ENCODE data around the gene H2BK1. TPM values are rescaled to one million over a fixed set of nuclear protein-coding genes. Genes with fewer than 3 reads are reported as not detected.
A peak's percentile ranks its signal among the peaks of the same experiment; 100 is the strongest.

H2BK1 gene
- total and polyA plus RNA-seq, 2 of the 13 experiments (the other 11 are each of a cell fraction or from before 2014, with no cell fraction given), result not detected

DNA sequence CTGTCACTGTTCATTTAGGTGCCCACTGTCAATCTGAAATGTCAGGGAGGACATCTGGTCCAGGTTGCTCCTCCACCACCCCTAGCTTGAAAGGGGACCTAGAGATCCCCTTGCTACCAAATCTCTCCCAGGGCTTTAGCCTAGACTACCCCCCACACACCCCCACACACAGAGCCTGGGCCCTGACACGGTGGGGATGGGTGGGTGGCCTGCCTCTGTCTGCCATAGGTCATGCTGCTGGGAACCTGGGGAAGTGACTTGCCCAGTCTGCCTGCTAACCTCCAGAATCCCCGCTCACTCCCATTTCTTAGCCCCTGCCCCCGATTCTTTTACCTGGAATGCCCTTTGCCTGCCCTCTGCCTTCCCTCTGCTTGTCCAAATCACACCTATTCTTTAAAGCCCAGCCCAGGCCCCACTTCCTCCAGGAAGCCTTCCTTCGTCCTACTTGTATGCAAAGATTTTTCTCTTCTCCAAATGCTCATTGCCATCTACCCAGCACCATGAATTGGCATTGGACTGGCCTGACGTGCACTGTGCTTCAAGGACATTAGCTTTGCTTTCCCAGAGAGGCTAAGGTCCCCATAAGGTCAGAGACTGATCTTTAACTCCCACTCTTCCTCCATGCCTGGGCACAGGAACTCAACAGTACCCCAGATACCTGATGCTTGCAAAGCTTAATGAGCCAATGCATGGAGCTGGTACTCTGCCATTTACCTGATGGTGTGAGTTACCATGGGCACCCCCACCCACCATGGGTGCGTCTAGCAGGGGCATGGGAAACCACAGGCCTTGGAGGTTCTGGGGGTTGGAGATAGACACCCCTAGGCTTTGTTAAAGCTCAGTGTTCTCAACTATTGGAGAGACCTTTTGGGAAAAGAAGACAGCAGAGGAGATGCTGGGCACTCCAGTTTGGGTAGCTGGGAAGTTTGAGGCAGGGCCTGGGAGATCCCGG is 40.2 kb upstream of the H2BK1 start:
- Histone ChIP-seq H3K4me3 (replicated peaks in 1 of 3; ENCODE audit: insufficient read depth in 1 of 3, low read depth in 2 of 3, low read length in 3 of 3) (no peak overlapping the region), H3K4me1 (ENCODE audit: insufficient read depth, low read length) (peaks cover 59% of the 10 kb centered on the region), H3K9ac (ENCODE audit: insufficient read depth, low read depth, low read length) (no peak overlapping the region), H3K79me2 (ENCODE audit: insufficient read depth, low read length) (no peaks in the 10 kb centered on the region), H3K36me3 (replicated peaks in 1 of 2; ENCODE audit: control insufficient read depth in 1 of 2, insufficient read depth in 2 of 2, low read length in 2 of 2) (no peaks in the 10 kb centered on the region), H3K27me3 (ENCODE audit: control insufficient read depth in 1 of 2, insufficient read depth in 2 of 2, low read length in 2 of 2) (peaks cover 20 to 90% of the 10 kb centered on the region in 2 experiments), H2AFZ (ENCODE audit: low read length) (no peak overlapping the region), H3K4me2 (ENCODE audit: low read depth, low read length) (0 out of 2 replicates have a peak overlapping the region, but pooled peaks have one; percentile 74), H4K20me1 (ENCODE audit: insufficient read depth, low read length) (no peaks in the 10 kb centered on the region; the same call in 1 of the 2 replicates), H3K9me3 (ENCODE audit: low read length) (no peaks in the 10 kb centered on the region), H3K27ac (ENCODE audit: extremely low read length, insufficient read depth, low read length) (no peak overlapping the region)
- TF ChIP-seq EEA1 (CRISPR knock-in tag; IDR thresholded peaks at IDR 0.05; ENCODE audit: borderline replicate concordance), result no peak
- TF ChIP-seq ZNF546 (CRISPR knock-in tag; conservative IDR thresholded peaks at IDR 0.05), result no peak
- no peak for TF ChIP-seq CHCHD3 (CRISPR knock-in tag; IDR thresholded peaks at IDR 0.05)
- no peak for TF ChIP-seq SETDB1 (CRISPR knock-in tag; IDR thresholded peaks at IDR 0.05; ENCODE audit: borderline replicate concordance)
- no peak for TF ChIP-seq TBL1XR1 (IDR thresholded peaks at IDR 0.05; ENCODE audit: borderline replicate concordance, low read length, partially characterized antibody)
- TF ChIP-seq ZBTB42 (CRISPR knock-in tag; IDR thresholded peaks at IDR 0.05), result no peak
- 36% methylated on average over 7 of the region's 7 CpGs for WGBS (ENCODE audit: low lambda C conversion rate)
- POLR2A ChIA-PET, result no interaction called here
- BruUV-seq (replicated peaks), result no TSS peak
- DNase-seq (ENCODE audit: low spot score) (no peak), FAIRE-seq (no peak), ATAC-seq (no peak)
- CTCF ChIA-PET (ENCODE audit: low intra/inter-chr PET ratio, low total read pairs), result no interaction called here
- in situ Hi-C loops (cut with HindIII; ENCODE audit: extremely low pct_ligation_motif_present, low pct_unique_long_range_greater_than_20kb), result loop anchor here (5.0 kb wide), 1 partner anchor 52 kb away; no protein-coding TSS in a partner anchor
- intact Hi-C loops (cut with micrococcal nuclease; ENCODE audit: unreplicated experiment), result loop anchor here (2.0 kb wide), 1 partner anchor 52 kb away; no protein-coding TSS in a partner anchor

DNA sequence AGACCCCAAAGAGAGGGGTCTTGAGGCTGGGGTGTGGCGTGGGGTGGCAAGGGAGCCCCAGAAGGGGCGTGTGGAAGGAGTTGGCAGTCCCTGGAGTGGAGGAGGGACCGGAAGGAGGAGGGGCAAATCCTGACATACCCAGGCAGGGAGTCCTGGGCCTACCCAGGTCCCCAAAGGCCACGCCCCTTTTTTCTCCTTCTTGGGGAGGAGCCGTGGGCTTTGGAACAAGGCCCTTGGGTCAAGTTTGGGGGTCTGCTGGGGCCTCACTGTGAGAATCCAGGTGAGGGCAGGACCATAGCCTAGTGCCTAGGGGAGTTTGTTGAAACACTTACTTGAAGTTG is 39.4 kb upstream of the H2BK1 start:
- H4K20me1 ChIP-seq (ENCODE audit: insufficient read depth, low read length), result no peaks in the 10 kb centered on the region; the same call in 1 of the 2 replicates
- no peak overlapping the region for H2AFZ ChIP-seq (ENCODE audit: low read length)
- peaks cover 66% of the 10 kb centered on the region for H3K4me1 ChIP-seq (ENCODE audit: insufficient read depth, low read length)
- no peak for ATAC-seq
- TF ChIP-seq GABPB1 (CRISPR knock-in tag; IDR thresholded peaks at IDR 0.05), result 0 out of 2 replicates have a peak, but pooled peaks have one; percentile 8
- TF ChIP-seq ZFP82 (CRISPR knock-in tag; IDR thresholded peaks at IDR 0.05; ENCODE audit: borderline replicate concordance), result no peak
- no peak for TF ChIP-seq GABPA (IDR thresholded peaks at IDR 0.05; ENCODE audit: low read depth, low read length)
- peak; percentile 21; the same call in 1 of the 2 replicates for TF ChIP-seq GABPA (CRISPR knock-in tag; IDR thresholded peaks at IDR 0.05; ENCODE audit: low read depth)
- FAIRE-seq, result no peak
- BruUV-seq (replicated peaks), result no TSS peak
- DNase-seq (ENCODE audit: low spot score), result no peak
- in situ Hi-C loops (cut with HindIII; ENCODE audit: extremely low pct_ligation_motif_present, low pct_unique_long_range_greater_than_20kb) (loop anchor here (5.0 kb wide), 1 partner anchor 53 kb away; no protein-coding TSS in a partner anchor), intact Hi-C loops (cut with micrococcal nuclease; ENCODE audit: unreplicated experiment) (loop anchor here (2.0 to 10.0 kb wide), 4 partner anchors 17 to 165 kb away; partner anchors contain the start of genes AGAP3, CHPF2, FASTK and TMUB1)
- peak overlapping the region; percentile 83 for H3K4me2 ChIP-seq (ENCODE audit: low read depth, low read length)
- no peak overlapping the region for H3K9ac ChIP-seq (ENCODE audit: insufficient read depth, low read depth, low read length)
- ChIA-PET CTCF (ENCODE audit: low intra/inter-chr PET ratio, low total read pairs) (no interaction called here), POLR2A (no interaction called here)
- no peaks in the 10 kb centered on the region for H3K79me2 ChIP-seq (ENCODE audit: insufficient read depth, low read length)
- H3K27ac ChIP-seq (ENCODE audit: extremely low read length, insufficient read depth, low read length), result no peak overlapping the region
- 6% methylated on average over 3 of the region's 5 CpGs for WGBS (ENCODE audit: low lambda C conversion rate)
- peaks cover 17 to 88% of the 10 kb centered on the region in 2 experiments for H3K27me3 ChIP-seq (ENCODE audit: control insufficient read depth in 1 of 2, insufficient read depth in 2 of 2, low read length in 2 of 2)
- peak overlapping the region; percentile 29 to 71 (median 59); a peak in 4 of 6 replicates for H3K4me3 ChIP-seq (replicated peaks in 1 of 3; ENCODE audit: insufficient read depth in 1 of 3, low read depth in 2 of 3, low read length in 3 of 3)
- no peaks in the 10 kb centered on the region for H3K36me3 ChIP-seq (replicated peaks in 1 of 2; ENCODE audit: control insufficient read depth in 1 of 2, insufficient read depth in 2 of 2, low read length in 2 of 2)
- no peaks in the 10 kb centered on the region for H3K9me3 ChIP-seq (ENCODE audit: low read length)
